ENCODE data around the gene WDR86. TPM values are rescaled to one million over a fixed set of nuclear protein-coding genes. Genes with fewer than 3 reads are reported as not detected.

The WDR86 gene, protein sequence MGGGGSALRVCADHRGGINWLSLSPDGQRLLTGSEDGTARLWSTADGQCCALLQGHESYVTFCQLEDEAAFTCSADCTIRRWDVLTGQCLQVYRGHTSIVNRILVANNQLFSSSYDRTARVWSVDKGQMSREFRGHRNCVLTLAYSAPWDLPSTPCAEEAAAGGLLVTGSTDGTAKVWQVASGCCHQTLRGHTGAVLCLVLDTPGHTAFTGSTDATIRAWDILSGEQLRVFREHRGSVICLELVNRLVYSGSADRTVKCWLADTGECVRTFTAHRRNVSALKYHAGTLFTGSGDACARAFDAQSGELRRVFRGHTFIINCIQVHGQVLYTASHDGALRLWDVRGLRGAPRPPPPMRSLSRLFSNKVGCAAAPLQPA
- polyA plus RNA-seq (2013, experiment 1 of 2), result 0.04 TPM
- polyA plus RNA-seq (2013, experiment 2 of 2), result 0.05 TPM

DNA sequence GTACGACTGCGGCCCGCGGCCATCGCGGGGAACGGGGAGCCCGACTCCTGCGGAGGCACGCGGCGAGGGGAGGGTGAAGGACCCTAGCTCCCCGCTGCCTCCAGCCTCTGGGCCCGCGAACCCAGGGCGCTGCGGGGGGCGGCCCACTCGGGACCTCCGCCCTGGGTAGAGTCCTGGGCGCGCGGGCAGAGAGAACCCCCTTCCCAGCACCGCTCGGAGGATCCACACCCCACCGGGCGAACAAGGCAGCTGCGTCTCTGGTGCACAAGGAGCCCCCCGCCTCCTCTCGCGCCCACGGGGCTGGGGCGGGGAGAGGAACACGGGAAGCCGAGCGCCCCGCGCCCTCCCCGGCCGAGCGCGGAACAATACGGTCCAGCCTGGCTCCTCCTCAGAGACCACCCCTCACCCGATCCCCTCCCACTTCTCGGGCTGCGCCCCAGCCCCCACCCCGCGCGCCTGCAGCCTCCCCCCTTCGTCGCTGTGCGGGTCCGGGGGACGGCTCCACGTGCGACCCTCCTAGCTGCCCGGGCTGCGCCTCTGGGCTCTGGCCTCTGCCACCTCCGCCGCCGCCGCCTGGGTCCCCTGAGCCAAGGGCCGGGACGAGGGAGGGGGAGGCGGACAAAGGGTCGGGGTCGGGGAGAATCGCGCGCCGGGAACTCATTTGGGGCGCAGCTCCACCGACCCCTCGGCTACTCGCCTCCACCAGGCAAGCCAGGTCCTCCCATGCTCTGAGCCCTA is at the start of gene WDR86:
WDR86 (minus strand) TSS at position 372 of the 738 bp plus-strand sequence. CDS start 449 bp downstream, outside the sequence.
- H4K8ac ChIP-seq (ENCODE audit: low read length), result peak within 1 kb of the TSS; percentile 43
- no peak within 1 kb of the TSS for H4K91ac ChIP-seq (ENCODE audit: low read length)
- H2BK15ac ChIP-seq (ENCODE audit: low read depth, poor library complexity, severe bottlenecking), result no peak within 1 kb of the TSS
- peak within 1 kb of the TSS in 1 of 2 experiments; percentile 27 for H3K23ac ChIP-seq (ENCODE audit: low read length in 2 of 2)
- H3K9ac ChIP-seq (ENCODE audit: low read length), result no peak within 1 kb of the TSS
- peaks cover 19% of the 10 kb centered on the region for H3K4me1 ChIP-seq (ENCODE audit: control insufficient read depth, insufficient read depth, low read depth, low read length)
- peaks cover 50 to 62% of the 10 kb centered on the region in 2 experiments for H3K27me3 ChIP-seq (ENCODE audit: control insufficient read depth in 1 of 2, insufficient read depth in 1 of 2, low read length in 2 of 2)
- H2BK120ac ChIP-seq (ENCODE audit: low read depth, low read length), result no peak within 1 kb of the TSS
- H3K18ac ChIP-seq (ENCODE audit: low read depth in 1 of 2, low read length in 2 of 2), result peak within 1 kb of the TSS; percentile 6 to 23
- no peak within 1 kb of the TSS for H2BK12ac ChIP-seq (ENCODE audit: low read length in 2 of 2)
- H3K14ac ChIP-seq (ENCODE audit: low read length in 2 of 2), result no peak within 1 kb of the TSS
- H3K36me3 ChIP-seq (ENCODE audit: control insufficient read depth in 1 of 2, insufficient read depth in 2 of 2, low read depth in 1 of 2, low read length in 2 of 2), result peaks cover 0 to 2% of the 10 kb centered on the region in 2 experiments
- H3K4me3 ChIP-seq (ENCODE audit: insufficient read depth in 1 of 2, low read depth in 1 of 2, low read length in 2 of 2), result peak within 1 kb of the TSS; percentile 39 to 51
- no peak within 1 kb of the TSS for H2AK5ac ChIP-seq (ENCODE audit: low read length, severe bottlenecking)
- no peak within 1 kb of the TSS for H3K27ac ChIP-seq (ENCODE audit: low read length, poor library complexity, severe bottlenecking)
- no peaks in the 10 kb centered on the region for H3K9me3 ChIP-seq (ENCODE audit: control insufficient read depth, low read length)
- H3K4ac ChIP-seq (ENCODE audit: low read depth in 1 of 2, low read length in 2 of 2), result no peak within 1 kb of the TSS
- no peak within 1 kb of the TSS for H2AFZ ChIP-seq (ENCODE audit: low read depth, low read length)
- DNase-seq, result no peak
- H3K79me1 ChIP-seq (replicated peaks; ENCODE audit: low read length, poor library complexity, severe bottlenecking), result no peaks in the 10 kb centered on the region
- H3K4me2 ChIP-seq (ENCODE audit: low read length, poor library complexity, severe bottlenecking), result peak within 1 kb of the TSS; percentile 71
- whole genome bisulfite sequencing, result under 1% methylated on average over 54 of the region's 75 CpGs
- H2BK5ac ChIP-seq (ENCODE audit: low read depth, low read length, poor library complexity, severe bottlenecking), result no peak within 1 kb of the TSS

DNA sequence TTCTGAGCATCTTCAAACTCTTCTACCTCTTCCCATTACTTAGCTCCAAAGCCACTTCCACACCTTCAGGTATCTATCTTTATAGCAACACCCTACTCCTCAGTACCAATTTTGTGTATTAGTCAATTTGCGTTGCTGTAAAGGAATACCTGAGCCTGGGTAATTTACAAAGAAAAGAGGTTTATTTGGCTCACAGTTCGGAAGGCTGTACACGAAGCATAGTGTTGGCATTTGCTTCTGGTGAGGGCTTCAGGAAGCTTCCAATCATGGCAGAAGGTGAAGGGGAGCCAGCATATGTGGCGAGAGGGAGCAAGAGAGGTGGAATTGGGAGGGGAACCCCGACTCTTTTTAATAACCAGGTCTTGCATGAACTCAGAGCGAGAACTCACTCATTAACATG is 47.7 kb upstream of the WDR86 start:
- Histone ChIP-seq H2AK5ac (ENCODE audit: low read length, severe bottlenecking) (no peak overlapping the region), H2BK15ac (ENCODE audit: low read depth, poor library complexity, severe bottlenecking) (no peak overlapping the region), H4K91ac (ENCODE audit: low read length) (no peak overlapping the region), H2BK120ac (ENCODE audit: low read depth, low read length) (no peak overlapping the region), H3K14ac (ENCODE audit: low read length in 2 of 2) (no peak overlapping the region), H3K18ac (ENCODE audit: low read depth in 1 of 2, low read length in 2 of 2) (no peak overlapping the region), H4K8ac (ENCODE audit: low read length) (no peak overlapping the region), H2BK12ac (ENCODE audit: low read length in 2 of 2) (no peak overlapping the region), H3K4me2 (ENCODE audit: low read length, poor library complexity, severe bottlenecking) (no peak overlapping the region), H3K27ac (ENCODE audit: low read length, poor library complexity, severe bottlenecking) (no peak overlapping the region), H3K4me3 (ENCODE audit: insufficient read depth in 1 of 2, low read depth in 1 of 2, low read length in 2 of 2) (no peak overlapping the region), H3K4ac (ENCODE audit: low read depth in 1 of 2, low read length in 2 of 2) (no peak overlapping the region), H3K23ac (ENCODE audit: low read length in 2 of 2) (no peak overlapping the region), H3K79me1 (replicated peaks; ENCODE audit: low read length, poor library complexity, severe bottlenecking) (no peaks in the 10 kb centered on the region), H3K27me3 (ENCODE audit: control insufficient read depth in 1 of 2, insufficient read depth in 1 of 2, low read length in 2 of 2) (peaks cover 0 to 5% of the 10 kb centered on the region in 2 experiments), H3K9me3 (ENCODE audit: control insufficient read depth, low read length) (peaks cover 5% of the 10 kb centered on the region), H2BK5ac (ENCODE audit: low read depth, low read length, poor library complexity, severe bottlenecking) (no peak overlapping the region), H3K36me3 (ENCODE audit: control insufficient read depth in 1 of 2, insufficient read depth in 2 of 2, low read depth in 1 of 2, low read length in 2 of 2) (no peaks in the 10 kb centered on the region), H3K9ac (ENCODE audit: low read length) (no peak overlapping the region), H2AFZ (ENCODE audit: low read depth, low read length) (no peak overlapping the region), H3K4me1 (ENCODE audit: control insufficient read depth, insufficient read depth, low read depth, low read length) (peaks cover 23% of the 10 kb centered on the region)
- 97% methylated on average over 6 of the region's 6 CpGs for WGBS
- DNase-seq, result no peak

DNA sequence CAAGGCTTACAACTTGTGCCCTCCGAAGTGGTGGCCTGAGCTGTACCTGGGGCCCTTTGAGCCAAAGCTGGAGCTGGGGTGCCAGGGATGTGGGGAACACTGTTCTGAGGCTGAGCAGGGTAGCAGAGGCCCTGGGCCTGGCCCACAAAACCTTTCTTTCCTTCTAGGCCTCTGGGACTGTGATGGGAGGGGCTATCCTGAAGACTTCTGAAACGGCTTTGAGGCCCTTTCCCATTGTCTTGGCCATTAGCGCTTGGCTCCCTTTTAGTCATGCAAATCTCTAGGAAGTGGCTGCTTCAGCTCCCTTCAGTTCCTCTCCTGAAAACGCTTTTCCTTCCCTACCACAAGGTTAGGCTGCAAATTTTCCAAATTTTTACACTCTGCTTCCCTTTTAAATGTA is 46.9 kb upstream of the WDR86 start:
- H3K27me3 ChIP-seq (ENCODE audit: control insufficient read depth in 1 of 2, insufficient read depth in 1 of 2, low read length in 2 of 2), result peaks cover 0 to 5% of the 10 kb centered on the region in 2 experiments
- no peak overlapping the region for H3K4ac ChIP-seq (ENCODE audit: low read depth in 1 of 2, low read length in 2 of 2)
- no peak overlapping the region for H3K4me2 ChIP-seq (ENCODE audit: low read length, poor library complexity, severe bottlenecking)
- no peak overlapping the region for H3K4me3 ChIP-seq (ENCODE audit: insufficient read depth in 1 of 2, low read depth in 1 of 2, low read length in 2 of 2)
- H3K23ac ChIP-seq (ENCODE audit: low read length in 2 of 2), result no peak overlapping the region
- H3K36me3 ChIP-seq (ENCODE audit: control insufficient read depth in 1 of 2, insufficient read depth in 2 of 2, low read depth in 1 of 2, low read length in 2 of 2), result no peaks in the 10 kb centered on the region
- no peak overlapping the region for H3K14ac ChIP-seq (ENCODE audit: low read length in 2 of 2)
- H2AFZ ChIP-seq (ENCODE audit: low read depth, low read length), result no peak overlapping the region
- H4K8ac ChIP-seq (ENCODE audit: low read length), result no peak overlapping the region
- no peak overlapping the region for H3K9ac ChIP-seq (ENCODE audit: low read length)
- H2BK5ac ChIP-seq (ENCODE audit: low read depth, low read length, poor library complexity, severe bottlenecking), result no peak overlapping the region
- no peak overlapping the region for H2AK5ac ChIP-seq (ENCODE audit: low read length, severe bottlenecking)
- H4K91ac ChIP-seq (ENCODE audit: low read length), result no peak overlapping the region
- no peak overlapping the region for H2BK12ac ChIP-seq (ENCODE audit: low read length in 2 of 2)
- no peaks in the 10 kb centered on the region for H3K79me1 ChIP-seq (replicated peaks; ENCODE audit: low read length, poor library complexity, severe bottlenecking)
- no peak overlapping the region for H3K18ac ChIP-seq (ENCODE audit: low read depth in 1 of 2, low read length in 2 of 2)
- no peak for DNase-seq
- 77% methylated on average over 4 of the region's 4 CpGs for WGBS
- H3K27ac ChIP-seq (ENCODE audit: low read length, poor library complexity, severe bottlenecking), result no peak overlapping the region
- no peak overlapping the region for H2BK120ac ChIP-seq (ENCODE audit: low read depth, low read length)
- peaks cover 25% of the 10 kb centered on the region for H3K4me1 ChIP-seq (ENCODE audit: control insufficient read depth, insufficient read depth, low read depth, low read length)
- no peak overlapping the region for H2BK15ac ChIP-seq (ENCODE audit: low read depth, poor library complexity, severe bottlenecking)
- H3K9me3 ChIP-seq (ENCODE audit: control insufficient read depth, low read length), result no peaks in the 10 kb centered on the region

DNA sequence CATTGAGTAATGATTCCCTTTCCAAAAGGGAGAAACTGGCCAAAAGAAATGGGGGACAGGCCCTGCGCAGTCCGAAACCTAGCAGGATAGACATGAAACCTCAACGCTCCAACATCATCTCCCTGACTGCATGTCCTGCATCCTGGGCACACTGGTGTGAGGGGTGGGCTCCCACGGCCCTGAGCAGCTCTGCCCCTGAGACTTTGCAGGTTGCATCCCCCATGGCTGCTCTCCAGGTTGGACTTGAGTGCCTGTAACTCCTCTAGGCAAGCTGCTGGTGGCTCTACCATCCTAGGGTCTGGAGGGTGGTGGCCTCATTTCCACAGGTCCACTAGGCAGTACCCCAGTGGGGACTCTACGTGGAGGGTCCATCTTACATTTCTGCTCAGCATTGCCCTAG is 46.4 kb upstream of the WDR86 start:
- no peaks in the 10 kb centered on the region for H3K9me3 ChIP-seq (ENCODE audit: control insufficient read depth, low read length)
- peaks cover 0 to 10% of the 10 kb centered on the region in 2 experiments for H3K27me3 ChIP-seq (ENCODE audit: control insufficient read depth in 1 of 2, insufficient read depth in 1 of 2, low read length in 2 of 2)
- H3K36me3 ChIP-seq (ENCODE audit: control insufficient read depth in 1 of 2, insufficient read depth in 2 of 2, low read depth in 1 of 2, low read length in 2 of 2), result no peaks in the 10 kb centered on the region
- H3K27ac ChIP-seq (ENCODE audit: low read length, poor library complexity, severe bottlenecking), result no peak overlapping the region
- H4K8ac ChIP-seq (ENCODE audit: low read length), result no peak overlapping the region
- no peak overlapping the region for H3K4me2 ChIP-seq (ENCODE audit: low read length, poor library complexity, severe bottlenecking)
- no peak overlapping the region for H4K91ac ChIP-seq (ENCODE audit: low read length)
- no peak overlapping the region for H2BK120ac ChIP-seq (ENCODE audit: low read depth, low read length)
- no peak overlapping the region for H3K4ac ChIP-seq (ENCODE audit: low read depth in 1 of 2, low read length in 2 of 2)
- H3K4me3 ChIP-seq (ENCODE audit: insufficient read depth in 1 of 2, low read depth in 1 of 2, low read length in 2 of 2), result no peak overlapping the region
- no peaks in the 10 kb centered on the region for H3K79me1 ChIP-seq (replicated peaks; ENCODE audit: low read length, poor library complexity, severe bottlenecking)
- no peak overlapping the region for H3K14ac ChIP-seq (ENCODE audit: low read length in 2 of 2)
- WGBS, result 95% methylated on average over 5 of the region's 5 CpGs
- H3K18ac ChIP-seq (ENCODE audit: low read depth in 1 of 2, low read length in 2 of 2), result no peak overlapping the region
- no peak overlapping the region for H2AK5ac ChIP-seq (ENCODE audit: low read length, severe bottlenecking)
- no peak overlapping the region for H2BK5ac ChIP-seq (ENCODE audit: low read depth, low read length, poor library complexity, severe bottlenecking)
- H2BK15ac ChIP-seq (ENCODE audit: low read depth, poor library complexity, severe bottlenecking), result no peak overlapping the region
- H2AFZ ChIP-seq (ENCODE audit: low read depth, low read length), result no peak overlapping the region
- no peak overlapping the region for H3K23ac ChIP-seq (ENCODE audit: low read length in 2 of 2)
- no peak overlapping the region for H3K9ac ChIP-seq (ENCODE audit: low read length)
- DNase-seq, result no peak
- H3K4me1 ChIP-seq (ENCODE audit: control insufficient read depth, insufficient read depth, low read depth, low read length), result peaks cover 22% of the 10 kb centered on the region
- no peak overlapping the region for H2BK12ac ChIP-seq (ENCODE audit: low read length in 2 of 2)

Measured in mesenchymal stem cell (in vitro differentiated cells and primary cell).